ENCODE data around the gene SLC38A11. TPM values are rescaled to one million over a fixed set of nuclear protein-coding genes. Genes with fewer than 3 reads are reported as not detected.

The SLC38A11 gene
- total and polyA plus RNA-seq, 2 of the 8 experiments (the other 6 are each of a cell fraction or from before 2014, with no cell fraction given) = not detected

DNA sequence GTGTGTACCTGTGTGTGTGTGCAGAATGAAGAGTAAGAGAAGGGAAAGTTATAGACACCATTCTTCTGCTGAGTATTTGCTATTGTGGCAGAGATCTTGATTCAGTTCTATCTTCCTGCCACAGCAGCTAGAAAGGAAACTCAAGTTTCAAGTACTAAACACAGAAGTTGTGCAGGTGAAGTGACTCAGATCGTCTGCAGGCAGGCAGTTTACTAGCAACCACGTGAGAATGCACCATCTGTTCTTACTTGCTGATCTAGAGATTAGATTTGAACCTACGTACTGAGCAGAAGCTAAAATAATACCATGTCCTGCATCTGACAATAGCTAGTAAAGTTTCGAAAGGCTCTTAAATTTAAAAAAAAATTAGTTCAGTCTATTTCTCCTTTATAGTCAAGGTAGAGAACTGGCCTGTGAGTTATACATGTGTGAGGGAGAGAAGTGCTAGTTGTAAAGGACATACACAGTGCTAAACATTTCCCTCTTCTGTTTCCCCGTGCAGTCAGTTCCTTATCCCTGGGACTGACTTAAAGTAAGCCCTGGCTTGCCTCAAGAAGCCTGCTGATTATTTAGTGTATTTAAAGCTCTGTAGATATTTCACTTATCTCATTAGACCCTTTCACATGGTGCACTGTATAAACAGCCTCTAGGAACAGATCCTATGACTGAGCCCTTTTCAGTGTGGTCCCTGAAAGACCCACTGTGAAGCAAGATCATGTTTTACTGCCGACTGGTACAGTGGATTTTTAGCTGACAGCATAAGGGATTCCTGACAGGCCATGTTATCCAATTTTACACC lies 45.0 kb downstream of the SLC38A11 start:
- Histone ChIP-seq H3K4ac (replicated peaks; ENCODE audit: insufficient read length, low read depth, low read length) (no peak overlapping the region), H3K9me3 (ENCODE audit: insufficient read depth in 2 of 2, low read depth in 1 of 2, low read length in 1 of 2) (no peaks in the 10 kb centered on the region), H3K79me2 (ENCODE audit: control insufficient read depth in 1 of 2, insufficient read depth in 2 of 2, low read length in 2 of 2) (no peaks in the 10 kb centered on the region), H2BK12ac (ENCODE audit: low read depth, low read length) (no peak overlapping the region), H3K23ac (ENCODE audit: insufficient read length) (no peak overlapping the region), H2AK5ac (ENCODE audit: low read depth, low read length) (no peak overlapping the region), H4K8ac (ENCODE audit: extremely low read depth, insufficient read depth, low read length) (no peak overlapping the region), H3K18ac (ENCODE audit: extremely low read depth, low read length) (no peak overlapping the region), H2BK120ac (replicated peaks; ENCODE audit: low read depth, low read length) (no peak overlapping the region), H3K14ac (ENCODE audit: insufficient read length) (no peak overlapping the region), H3K9ac (replicated peaks in 1 of 4; ENCODE audit: extremely low read depth in 1 of 4, low read depth in 3 of 4, low read length in 3 of 4) (no peak overlapping the region), H4K5ac (ENCODE audit: insufficient read length, low read depth, low read length) (no peak overlapping the region), H4K20me1 (replicated peaks in 1 of 2; ENCODE audit: control insufficient read depth in 1 of 2, insufficient read depth in 2 of 2, low read length in 2 of 2) (no peaks in the 10 kb centered on the region), H3K79me1 (ENCODE audit: low read depth, low read length) (no peaks in the 10 kb centered on the region), H3K4me2 (ENCODE audit: insufficient read depth in 1 of 2, low read depth in 2 of 2, low read length in 2 of 2) (no peak overlapping the region), H3K36me3 (ENCODE audit: control insufficient read depth in 2 of 4, insufficient read depth in 4 of 4, low read length in 3 of 4) (no peaks in the 10 kb centered on the region), H3K27ac (ENCODE audit: low read depth, low read length) (no peak overlapping the region), H2BK5ac (ENCODE audit: low read depth, low read length) (no peak overlapping the region), H4K91ac (replicated peaks; ENCODE audit: insufficient read length, low read length) (no peak overlapping the region), H3K4me1 (replicated peaks in 1 of 4; ENCODE audit: control insufficient read depth in 3 of 4, insufficient read depth in 4 of 4, low read length in 3 of 4) (peaks cover 3 to 14% (median 8%) of the 10 kb centered on the region in 4 experiments; a peak in 3 of 7 replicates), H3K56ac (replicated peaks; ENCODE audit: insufficient read length, low read depth, low read length) (peak overlapping the region; percentile 55), H2AFZ (ENCODE audit: low read length) (peak overlapping the region; percentile 63; the same call in 1 of the 2 replicates), H2BK15ac (ENCODE audit: low read length) (no peak overlapping the region; the same call in 1 of the 2 replicates), H3K27me3 (replicated peaks in 1 of 4; ENCODE audit: control insufficient read depth in 3 of 4, extremely low read depth in 1 of 4, insufficient read depth in 3 of 4, low read length in 3 of 4) (no peaks in the 10 kb centered on the region), H3K4me3 (ENCODE audit: extremely low read depth in 1 of 4, insufficient read depth in 2 of 4, low read depth in 3 of 4, low read length in 4 of 4) (no peak overlapping the region), H3K23me2 (ENCODE audit: low read depth, low read length) (no peaks in the 10 kb centered on the region), H2BK20ac (ENCODE audit: low read length) (no peak overlapping the region)
- ChIA-PET POLR2A (ENCODE audit: partially characterized antibody) (interaction anchor here (0.8 kb wide), 1 partner anchor 142 kb away, joined by 3 read pairs; no protein-coding TSS in a partner anchor), CTCF (ENCODE audit: partially characterized antibody) (interaction anchor here (1.0 kb wide), 1 partner anchor 68 kb away, joined by 4 read pairs; no protein-coding TSS in a partner anchor)
- DNase-seq (ENCODE audit: low read depth in 1 of 2, low spot score in 2 of 2) (no peak), FAIRE-seq (no peak)
- 70% methylated on average over 6 of the region's 6 CpGs; no CpG with 5 or more reads in 1 of the 2 experiments for WGBS, 2 experiments (ENCODE audit: extremely low coverage in 1 of 2, insufficient coverage in 1 of 2, insufficient read length in 1 of 2, insufficient replicate concordance in 2 of 2, low coverage in 1 of 2, low lambda C conversion rate in 2 of 2, missing lambda C conversion rate in 1 of 2)
- TF ChIP-seq SRF (IDR thresholded peaks at IDR 0.05; ENCODE audit: low read depth, low read length) (no peak), KDM5A (IDR thresholded peaks at IDR 0.05; ENCODE audit: low read length) (no peak), PHF8 (conservative IDR thresholded peaks at IDR 0.05; ENCODE audit: low read depth, low read length) (no peak), ASH2L (IDR thresholded peaks at IDR 0.05; ENCODE audit: low read length) (no peak), RFX5 (IDR thresholded peaks at IDR 0.05; ENCODE audit: borderline replicate concordance, low read depth, low read length) (no peak), BRCA1 (IDR thresholded peaks at IDR 0.05; ENCODE audit: low read depth, low read length) (no peak), SIX5 (IDR thresholded peaks at IDR 0.05; ENCODE audit: low read depth, low read length) (no peak), KDM4A (IDR thresholded peaks at IDR 0.05; ENCODE audit: low read depth, low read length, severe bottlenecking) (no peak)

Measured in H1 (cell line).